AG09319 (cell line): ENCODE data around the gene EIF4EBP2.

ENCODE experiments used
- DNase-seq: peaks from one replicate; pipeline ENCODE4 v3.0.0-alpha.2; 2010; ENCODE audit warnings: low read depth; ENCODE audit errors: extremely low read depth
- CTCF ChIP-seq: IDR thresholded peaks from 2 replicates; pipeline ENCODE4 v1.5.1; 2011; ENCODE audit warnings: low read depth, mild to moderate bottlenecking, inconsistent platforms, low read length, moderate library complexity

Gene EIF4EBP2

DNA sequence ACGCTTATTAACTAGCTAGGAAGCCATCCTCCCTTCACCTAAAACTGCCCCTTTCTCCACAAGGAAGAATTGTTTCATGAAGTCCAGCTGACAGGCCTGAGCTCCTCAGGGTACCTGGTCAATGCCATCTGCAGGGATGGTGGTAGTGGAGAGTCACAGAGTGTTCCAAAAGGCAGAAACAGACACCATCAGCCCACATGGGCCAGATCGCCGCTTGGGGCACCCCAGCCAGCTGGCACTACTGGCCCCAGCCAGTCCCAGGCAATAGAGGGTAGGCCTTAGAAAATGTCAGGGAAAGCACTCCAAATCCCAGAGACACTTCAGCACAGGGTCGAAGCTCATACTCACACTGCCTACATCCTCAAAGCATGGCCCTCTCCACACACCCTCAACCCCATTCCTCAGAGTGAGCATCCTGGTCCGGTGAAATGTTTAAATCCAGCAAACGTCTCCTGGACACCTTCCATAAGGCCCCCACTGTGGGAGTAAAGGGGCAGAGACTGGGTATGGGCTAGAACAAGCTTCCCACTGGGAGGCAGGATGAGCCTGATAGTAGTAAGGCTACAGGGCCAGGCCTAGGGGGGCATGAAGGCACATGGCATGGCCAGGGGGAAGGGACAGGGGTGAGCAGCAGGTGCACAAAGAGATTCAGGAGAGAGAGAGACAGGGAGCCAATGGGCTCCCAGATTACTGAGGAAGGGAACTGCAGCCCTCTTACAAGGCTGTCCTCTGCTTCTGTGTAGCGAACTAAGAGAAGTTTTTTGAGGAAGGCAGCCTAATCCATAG, 23.4 kb upstream of the EIF4EBP2 start:
- TF ChIP-seq CTCF, result no peak
- no peak for DNase-seq

GRCh38 chr10:70381471-70382421, 22.2 kb upstream of the EIF4EBP2 start:
- no peak for TF ChIP-seq CTCF
- DNase-seq, result no peak

DNA sequence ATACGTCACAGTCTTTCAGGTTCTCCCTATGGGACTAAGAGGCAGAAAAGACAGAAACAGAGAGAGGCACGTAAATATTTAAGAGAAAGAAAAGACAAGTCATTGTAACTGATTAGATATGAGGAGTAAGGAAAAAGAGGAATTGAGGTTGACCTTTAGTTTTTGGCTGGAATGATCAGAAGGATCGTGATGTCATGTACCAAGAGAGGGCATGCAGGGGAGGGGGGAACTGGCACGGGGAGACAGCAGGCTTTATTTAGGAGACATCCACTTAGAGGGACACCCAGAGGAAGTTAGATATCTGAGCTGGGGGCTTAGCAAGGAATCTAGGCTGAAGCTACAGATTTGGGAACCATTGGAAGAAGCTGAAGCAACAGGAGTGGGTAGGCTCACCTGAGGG, 12.3 kb upstream of the EIF4EBP2 start:
- no peak for TF ChIP-seq CTCF
- no peak for DNase-seq

DNA sequence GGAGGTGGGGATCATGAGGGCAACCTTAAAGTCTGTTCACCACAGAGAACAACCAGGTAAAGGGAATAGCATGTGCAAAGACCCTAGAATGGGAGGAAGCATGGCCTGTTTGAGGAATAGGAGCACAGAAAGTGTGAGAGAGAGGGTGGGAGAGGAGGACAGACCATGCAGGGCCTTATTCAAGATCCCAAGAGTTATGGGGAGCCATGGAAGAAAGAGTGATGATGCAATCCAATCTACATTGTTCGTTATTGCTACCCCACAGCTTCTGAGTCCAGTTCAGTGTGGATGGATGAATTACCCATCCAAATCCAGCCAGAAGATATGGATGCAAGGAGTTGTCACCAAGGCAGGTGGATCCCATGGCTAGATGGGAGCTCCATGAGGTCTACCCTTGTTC, 7.8 kb upstream of the EIF4EBP2 start:
- no peak for TF ChIP-seq CTCF

GRCh38 chr10:70399177-70399576, 4.8 kb upstream of the EIF4EBP2 start:
- no peak for DNase-seq
- no peak for TF ChIP-seq CTCF

More for the DNA sequence above, 7.8 kb upstream of the EIF4EBP2 start:
- no peak for DNase-seq

DNA sequence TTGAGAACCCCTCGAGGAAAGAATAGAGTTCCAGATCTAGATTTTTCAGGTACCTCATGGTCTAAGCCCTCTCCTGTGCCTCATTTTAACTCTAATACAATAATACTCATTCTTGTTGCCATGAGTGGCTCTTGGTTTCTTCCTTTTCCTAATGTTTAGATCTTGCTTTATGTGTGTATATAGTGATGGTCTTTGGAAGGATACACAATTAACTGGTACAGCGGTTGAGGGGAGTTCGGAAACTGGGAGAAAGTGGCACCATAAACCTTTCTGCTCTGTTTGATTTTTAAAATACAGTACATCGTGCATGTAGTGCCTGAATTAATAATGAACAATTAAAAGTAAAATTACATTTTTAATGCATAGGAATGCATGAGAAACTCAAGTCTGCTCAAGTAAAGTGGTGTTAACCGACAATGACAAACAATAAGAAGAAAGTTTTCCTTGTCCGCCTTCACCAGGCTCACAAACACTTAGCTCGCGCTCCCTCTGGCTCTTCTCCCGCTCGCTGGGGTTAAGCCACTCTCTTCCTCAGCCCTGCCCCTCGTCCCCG, 386 bp upstream of the EIF4EBP2 start:
- no peak for TF ChIP-seq CTCF
- no peak for DNase-seq

DNA sequence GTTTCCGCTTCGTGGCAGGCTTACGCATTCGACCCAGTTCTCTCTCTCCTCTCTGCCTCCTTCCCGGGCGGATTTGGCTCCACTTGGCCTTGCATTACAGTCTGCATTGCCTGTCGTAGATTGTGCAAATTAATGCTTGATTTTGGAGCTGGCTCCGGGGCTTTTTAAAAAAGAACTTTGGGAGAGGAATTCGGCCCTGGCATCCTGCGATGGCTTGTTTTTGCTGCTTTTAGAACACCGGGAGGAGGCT, 767 bp downstream of the EIF4EBP2 start:
- no peak for TF ChIP-seq CTCF
- DNase-seq, result no peak
